Gastroesophageal sphincter (tissue), 3 donors: ENCODE results near the gene SLC7A6OS.

Source experiments
- CTCF ChIP-seq, 4 experiments: fragments of 200-600 bp in 2 of 4; fragments of 450-650 bp in 2 of 4; sonication (generic) in 1 of 4; IDR thresholded peaks; one replicate each; pipeline ENCODE4 v1.5.1; 2017 to 2019; ENCODE audit warnings: antibody characterized with exemption in 4 of 4, mild to moderate bottlenecking in 2 of 4, moderate library complexity in 2 of 4
- POLR2A ChIP-seq, 2 donors: fragments of 450-650 bp; IDR thresholded peaks; one replicate each; pipeline ENCODE4 v1.6.1; 2017; ENCODE audit warnings: antibody characterized with exemption in 2 of 2, mild to moderate bottlenecking in 2 of 2, moderate library complexity in 1 of 2
- POLR2AphosphoS5 ChIP-seq: sonication (generic); formaldehyde crosslinking; IDR thresholded peaks from one replicate; pipeline ENCODE4 v1.6.1; 2017; ENCODE audit warnings: antibody characterized with exemption

- TF ChIP-seq POLR2A (IDR thresholded peaks at IDR 0.05) (no peak), CTCF (IDR thresholded peaks at IDR 0.05) (no peak), POLR2AphosphoS5 (no peak)
These were observed 33.5 kb upstream of the SLC7A6OS start for GRCh38 chr16:68344252-68344651.
